NCI-H2196 (cell line): ENCODE measurements around the gene PRPF40A.

ENCODE experiments used
- DNase-seq: peaks from one replicate; lab custom pipeline; 2025; ENCODE audit not compliant: unreplicated experiment; lab: John Stamatoyannopoulos, UW

Gene PRPF40A

GRCh38 chr2:152620985-152621384 lies 96.3 kb downstream of the PRPF40A start:
- DNase-seq: no peak

- DNase-seq: no peak
These were observed 97.1 kb downstream of the PRPF40A start for GRCh38 chr2:152620208-152620607.

- DNase-seq: no peak
These were observed 99.1 kb downstream of the PRPF40A start for GRCh38 chr2:152618193-152618564.

GRCh38 chr2:152617456-152618192 lies 99.6 kb downstream of the PRPF40A start:
- DNase-seq: no peak

- DNase-seq: no peak
These were observed 102.1 kb downstream of the PRPF40A start for GRCh38 chr2:152615177-152615576.

GRCh38 chr2:152613235-152613634 lies 104.0 kb downstream of the PRPF40A start:
- DNase-seq: no peak

- DNase-seq: no peak
These were observed 105.6 kb downstream of the PRPF40A start for GRCh38 chr2:152611458-152612231.

- no peak for DNase-seq
These were observed 107.6 kb downstream of the PRPF40A start for GRCh38 chr2:152609699-152610098.

- DNase-seq: no peak
These were observed 108.1 kb downstream of the PRPF40A start for GRCh38 chr2:152609154-152609553.

GRCh38 chr2:152607793-152608300 lies 109.4 kb downstream of the PRPF40A start:
- DNase-seq: no peak

- no peak for DNase-seq
These were observed 110.3 kb downstream of the PRPF40A start for GRCh38 chr2:152606941-152607340.

GRCh38 chr2:152606081-152606480 lies 111.2 kb downstream of the PRPF40A start:
- DNase-seq: no peak

GRCh38 chr2:152603166-152603565 lies 114.1 kb downstream of the PRPF40A start:
- DNase-seq: no peak

- DNase-seq: no peak
These were observed 114.5 kb downstream of the PRPF40A start for GRCh38 chr2:152602750-152603149.
